ENCODE measurements around the gene HBB. TPM values are rescaled to one million over a fixed set of nuclear protein-coding genes. Genes with fewer than 3 reads are reported as not detected.

Gene HBB
- polyA plus RNA-seq, 2 of the 4 experiments (the other 2 are of a cell fraction), result not detected

DNA sequence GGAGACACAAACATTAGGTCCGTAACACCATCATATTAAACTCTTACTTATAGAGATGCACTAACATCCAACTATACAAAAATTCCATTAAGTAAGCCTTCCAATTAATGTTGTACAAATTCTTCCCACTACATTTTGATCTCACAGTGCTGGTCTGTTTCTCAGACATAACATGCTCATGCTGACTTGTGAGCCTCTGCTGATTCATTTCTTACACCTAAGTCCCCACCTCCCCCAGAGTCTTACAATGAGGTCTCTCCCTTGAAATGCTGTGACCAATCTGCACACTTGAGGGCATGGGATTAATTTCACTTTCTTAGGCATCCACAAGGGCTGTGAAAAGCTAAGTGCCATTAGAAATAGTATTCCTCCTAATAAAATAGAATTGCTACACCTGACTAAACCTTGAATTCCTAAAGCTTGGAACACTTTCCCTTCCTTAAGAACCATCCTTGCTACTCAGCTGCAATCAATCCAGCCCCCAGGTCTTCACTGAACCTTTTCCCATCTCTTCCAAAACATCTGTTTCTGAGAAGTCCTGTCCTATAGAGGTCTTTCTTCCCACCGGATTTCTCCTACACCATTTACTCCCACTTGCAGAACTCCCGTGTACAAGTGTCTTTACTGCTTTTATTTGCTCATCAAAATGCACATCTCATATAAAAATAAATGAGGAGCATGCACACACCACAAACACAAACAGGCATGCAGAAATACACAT lies 20.8 kb upstream of the HBB start:
- TF ChIP-seq CHD2 (IDR thresholded peaks at IDR 0.05; ENCODE audit: low read length, partially characterized antibody), result no peak
- Histone ChIP-seq H3K4me2 (no peak overlapping the region), H3K9me3 (no peaks in the 10 kb centered on the region), H3K27ac (no peak overlapping the region), H3K4me1 (no peaks in the 10 kb centered on the region), H3K4me3 (no peak overlapping the region)
- WGBS (ENCODE audit: missing lambda C conversion rate), result 53% methylated on average over 3 of the region's 3 CpGs
- no peak for DNase-seq (ENCODE audit: low read depth in 1 of 2, low spot score in 1 of 2)
- no peak for ATAC-seq
- ChIA-PET CTCF (no interaction called here), POLR2A (no interaction called here)
- no peak for FAIRE-seq

GRCh38 chr11:5246772-5247471 lies 20.1 kb upstream of the HBB start:
- WGBS (ENCODE audit: missing lambda C conversion rate), result 43% methylated on average over 6 of the region's 6 CpGs
- ATAC-seq (no peak), DNase-seq (ENCODE audit: low read depth in 1 of 2, low spot score in 1 of 2) (no peak), FAIRE-seq (no peak)
- ChIA-PET CTCF (no interaction called here), POLR2A (no interaction called here)
- no peak overlapping the region for H3K4me2 ChIP-seq
- no peak overlapping the region for H3K4me3 ChIP-seq
- no peak overlapping the region for H3K27ac ChIP-seq
- no peaks in the 10 kb centered on the region for H3K4me1 ChIP-seq
- TF ChIP-seq MAZ (IDR thresholded peaks at IDR 0.05; ENCODE audit: borderline replicate concordance, low read depth, low read length) (no peak), NFE2L2 (conservative IDR thresholded peaks at IDR 0.05; ENCODE audit: low read length) (no peak), ESRRA (IDR thresholded peaks at IDR 0.05; ENCODE audit: borderline replicate concordance, low read length) (no peak), NPAS2 (CRISPR knock-in tag; IDR thresholded peaks at IDR 0.05; ENCODE audit: borderline replicate concordance) (no peak), BCL3 (IDR thresholded peaks at IDR 0.05) (no peak), SREBF2 (IDR thresholded peaks at IDR 0.05) (no peak), REST (IDR thresholded peaks at IDR 0.05) (no peak), GATA3 (IDR thresholded peaks at IDR 0.05; ENCODE audit: borderline replicate concordance) (no peak), HOXB13 (CRISPR knock-in tag; IDR thresholded peaks at IDR 0.05; ENCODE audit: low read depth) (no peak), FOSL2 (IDR thresholded peaks at IDR 0.05) (no peak), FOSL2 (CRISPR knock-in tag; IDR thresholded peaks at IDR 0.05) (no peak), ZC3H11A (IDR thresholded peaks at IDR 0.05) (no peak), MYC (IDR thresholded peaks at IDR 0.05; ENCODE audit: borderline replicate concordance, low read length) (no peak), CTCF (IDR thresholded peaks at IDR 0.05) (no peak), TP53 (CRISPR knock-in tag; IDR thresholded peaks at IDR 0.05) (no peak), BHLHE40 (IDR thresholded peaks at IDR 0.05; ENCODE audit: low read depth, low read length) (no peak), CBX8 (IDR thresholded peaks at IDR 0.05) (no peak), EP300 (IDR thresholded peaks at IDR 0.05) (no peak), SMC3 (IDR thresholded peaks at IDR 0.05) (no peak)
- TF ChIP-seq, protein P1, sequence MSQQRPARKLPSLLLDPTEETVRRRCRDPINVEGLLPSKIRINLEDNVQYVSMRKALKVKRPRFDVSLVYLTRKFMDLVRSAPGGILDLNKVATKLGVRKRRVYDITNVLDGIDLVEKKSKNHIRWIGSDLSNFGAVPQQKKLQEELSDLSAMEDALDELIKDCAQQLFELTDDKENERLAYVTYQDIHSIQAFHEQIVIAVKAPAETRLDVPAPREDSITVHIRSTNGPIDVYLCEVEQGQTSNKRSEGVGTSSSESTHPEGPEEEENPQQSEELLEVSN (IDR thresholded peaks at IDR 0.05; ENCODE audit: borderline replicate concordance, low read depth), result no peak
- TF ChIP-seq, protein P2, sequence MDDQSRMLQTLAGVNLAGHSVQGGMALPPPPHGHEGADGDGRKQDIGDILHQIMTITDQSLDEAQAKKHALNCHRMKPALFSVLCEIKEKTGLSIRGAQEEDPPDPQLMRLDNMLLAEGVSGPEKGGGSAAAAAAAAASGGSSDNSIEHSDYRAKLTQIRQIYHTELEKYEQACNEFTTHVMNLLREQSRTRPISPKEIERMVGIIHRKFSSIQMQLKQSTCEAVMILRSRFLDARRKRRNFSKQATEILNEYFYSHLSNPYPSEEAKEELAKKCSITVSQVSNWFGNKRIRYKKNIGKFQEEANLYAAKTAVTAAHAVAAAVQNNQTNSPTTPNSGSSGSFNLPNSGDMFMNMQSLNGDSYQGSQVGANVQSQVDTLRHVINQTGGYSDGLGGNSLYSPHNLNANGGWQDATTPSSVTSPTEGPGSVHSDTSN (IDR thresholded peaks at IDR 0.05), result no peak
- no peaks in the 10 kb centered on the region for H3K9me3 ChIP-seq

Measured in A549 (cell line).